BE2C (cell line): ENCODE data around the gene ICAM1.
"Not testable (repeated sequence)": the region's sequence is repeated elsewhere in the genome, so short reads cannot be mapped to it uniquely, and the experiment has no call there.

Experiments
- DNase-seq: peaks from one replicate; pipeline ENCODE4 v3.0.0-alpha.2; 2020
- H3K27me3 ChIP-seq: fragments of 250-450 bp; sonication (Bioruptor Pico); 2 replicates; pipeline ENCODE4 v1.5.1; 2020; ENCODE audit warnings: mild to moderate bottlenecking
- H3K36me3 ChIP-seq: fragments of 250-450 bp; sonication (Bioruptor Pico); 2 replicates; pipeline ENCODE4 v1.5.1; 2020; ENCODE audit warnings: mild to moderate bottlenecking
- H3K4me1 ChIP-seq: fragments of 250-450 bp; sonication (Bioruptor Pico); 2 replicates; pipeline ENCODE4 v1.5.1; 2020
- H3K4me3 ChIP-seq: 2 replicates; pipeline ENCODE4 v1.5.1; 2011; ENCODE audit warnings: low read depth, low read length
- H3K9me3 ChIP-seq: fragments of 250-450 bp; sonication (Bioruptor Pico); 2 replicates; pipeline ENCODE4 v1.5.1; 2020
- TF ChIP-seq, protein P1 (sequence below): IDR thresholded peaks from 2 replicates; pipeline ENCODE4 v1.5.1; 2012; ENCODE audit warnings: mild to moderate bottlenecking, low read depth, low read length

Gene ICAM1

DNA sequence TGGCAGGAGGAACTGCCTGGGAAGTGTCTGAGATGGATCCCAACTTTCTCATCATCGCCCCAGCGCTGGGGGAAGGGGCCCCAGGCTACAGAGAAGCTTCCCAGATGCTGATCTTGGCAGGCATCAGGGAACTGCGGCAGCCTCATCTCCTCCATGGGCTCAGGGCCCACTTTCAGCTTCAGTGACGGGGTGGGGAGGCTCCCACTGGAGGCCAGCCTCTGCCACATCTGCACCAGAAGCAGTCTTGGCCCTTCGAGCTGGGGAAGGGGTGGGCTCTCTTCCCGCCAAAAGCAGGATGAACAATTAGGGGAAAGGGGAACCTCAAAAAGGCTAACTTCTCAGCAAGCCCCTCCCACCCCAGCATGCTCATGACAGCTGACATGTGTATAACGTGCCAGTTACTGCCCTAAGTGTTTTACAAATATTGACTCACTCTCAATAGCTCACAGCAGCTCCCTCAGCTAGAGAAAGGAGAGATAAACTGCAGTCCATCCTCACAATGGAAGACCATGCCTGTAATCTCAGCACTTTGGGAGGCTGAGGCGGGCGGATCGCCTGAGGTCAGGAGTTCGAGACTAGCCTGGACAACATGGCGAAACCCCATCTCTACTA, 32.6 kb upstream of the ICAM1 start:
- Histone ChIP-seq H3K9me3 (no peaks in the 10 kb centered on the region), H3K36me3 (no peaks in the 10 kb centered on the region), H3K4me1 (peaks cover 10% of the 10 kb centered on the region; the same call in 1 of the 2 replicates), H3K27me3 (no peaks in the 10 kb centered on the region), H3K4me3 (no peak overlapping the region)
- TF ChIP-seq, protein P1, sequence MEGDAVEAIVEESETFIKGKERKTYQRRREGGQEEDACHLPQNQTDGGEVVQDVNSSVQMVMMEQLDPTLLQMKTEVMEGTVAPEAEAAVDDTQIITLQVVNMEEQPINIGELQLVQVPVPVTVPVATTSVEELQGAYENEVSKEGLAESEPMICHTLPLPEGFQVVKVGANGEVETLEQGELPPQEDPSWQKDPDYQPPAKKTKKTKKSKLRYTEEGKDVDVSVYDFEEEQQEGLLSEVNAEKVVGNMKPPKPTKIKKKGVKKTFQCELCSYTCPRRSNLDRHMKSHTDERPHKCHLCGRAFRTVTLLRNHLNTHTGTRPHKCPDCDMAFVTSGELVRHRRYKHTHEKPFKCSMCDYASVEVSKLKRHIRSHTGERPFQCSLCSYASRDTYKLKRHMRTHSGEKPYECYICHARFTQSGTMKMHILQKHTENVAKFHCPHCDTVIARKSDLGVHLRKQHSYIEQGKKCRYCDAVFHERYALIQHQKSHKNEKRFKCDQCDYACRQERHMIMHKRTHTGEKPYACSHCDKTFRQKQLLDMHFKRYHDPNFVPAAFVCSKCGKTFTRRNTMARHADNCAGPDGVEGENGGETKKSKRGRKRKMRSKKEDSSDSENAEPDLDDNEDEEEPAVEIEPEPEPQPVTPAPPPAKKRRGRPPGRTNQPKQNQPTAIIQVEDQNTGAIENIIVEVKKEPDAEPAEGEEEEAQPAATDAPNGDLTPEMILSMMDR, result no peak
- no peak for DNase-seq

DNA sequence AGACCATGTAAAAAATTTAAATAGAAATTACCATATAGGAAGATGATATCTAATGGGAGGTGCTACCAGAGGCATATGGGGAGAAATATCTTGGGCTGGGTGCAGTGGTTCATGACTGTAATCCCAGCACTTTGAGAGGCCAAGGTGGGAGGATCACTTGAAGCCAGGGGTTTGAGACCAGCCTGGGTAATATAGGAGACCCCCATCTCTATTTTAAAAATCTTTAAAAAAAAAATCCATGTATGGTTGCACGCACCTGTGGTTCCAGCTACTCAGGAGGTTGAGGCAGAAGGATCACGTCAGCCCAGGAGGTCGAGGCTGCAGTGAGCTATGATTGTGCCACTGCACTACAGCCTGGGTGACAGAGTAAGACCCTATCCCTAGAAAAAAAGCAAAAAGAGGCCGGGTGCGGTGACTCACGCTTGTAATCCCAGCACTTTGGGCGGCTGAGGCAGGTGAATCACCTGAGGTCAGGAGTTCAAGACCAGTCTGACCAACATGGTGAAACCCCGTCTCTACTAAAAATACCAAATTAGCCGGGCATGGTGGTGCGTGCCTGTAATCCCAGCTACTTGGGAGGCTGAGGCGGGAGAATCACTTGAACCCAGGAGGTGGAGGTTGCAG, 29.0 kb upstream of the ICAM1 start:
- not testable (repeated sequence) for H3K9me3 ChIP-seq, H3K4me1 ChIP-seq, H3K36me3 ChIP-seq, DNase-seq, H3K4me3 ChIP-seq, H3K27me3 ChIP-seq

DNA sequence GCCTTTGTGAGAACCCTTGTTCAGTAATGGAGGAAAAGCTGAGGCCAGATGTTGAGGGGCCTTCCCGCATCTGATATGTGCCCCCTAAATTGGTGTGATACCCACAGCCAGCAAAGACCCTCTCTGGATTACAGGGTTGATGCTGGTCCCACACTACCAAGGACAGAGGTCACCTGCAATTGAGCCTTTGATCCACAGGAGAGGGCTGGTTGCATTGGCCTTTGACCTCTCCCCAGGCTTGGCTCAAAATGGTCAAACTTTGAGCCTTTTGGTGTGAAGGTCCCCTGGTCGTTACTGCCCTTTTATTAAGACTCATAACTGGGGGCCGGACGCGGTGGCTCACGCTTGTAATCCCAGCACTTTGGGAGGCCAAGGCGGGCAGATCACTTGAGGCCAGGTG, 27.3 kb upstream of the ICAM1 start:
- DNase-seq, result no peak
- H3K4me3 ChIP-seq, result no peak overlapping the region
- H3K9me3 ChIP-seq, result no peaks in the 10 kb centered on the region
- H3K4me1 ChIP-seq, result no peaks in the 10 kb centered on the region
- H3K27me3 ChIP-seq, result no peaks in the 10 kb centered on the region
- TF ChIP-seq, protein P1, result no peak
- H3K36me3 ChIP-seq, result no peaks in the 10 kb centered on the region

DNA sequence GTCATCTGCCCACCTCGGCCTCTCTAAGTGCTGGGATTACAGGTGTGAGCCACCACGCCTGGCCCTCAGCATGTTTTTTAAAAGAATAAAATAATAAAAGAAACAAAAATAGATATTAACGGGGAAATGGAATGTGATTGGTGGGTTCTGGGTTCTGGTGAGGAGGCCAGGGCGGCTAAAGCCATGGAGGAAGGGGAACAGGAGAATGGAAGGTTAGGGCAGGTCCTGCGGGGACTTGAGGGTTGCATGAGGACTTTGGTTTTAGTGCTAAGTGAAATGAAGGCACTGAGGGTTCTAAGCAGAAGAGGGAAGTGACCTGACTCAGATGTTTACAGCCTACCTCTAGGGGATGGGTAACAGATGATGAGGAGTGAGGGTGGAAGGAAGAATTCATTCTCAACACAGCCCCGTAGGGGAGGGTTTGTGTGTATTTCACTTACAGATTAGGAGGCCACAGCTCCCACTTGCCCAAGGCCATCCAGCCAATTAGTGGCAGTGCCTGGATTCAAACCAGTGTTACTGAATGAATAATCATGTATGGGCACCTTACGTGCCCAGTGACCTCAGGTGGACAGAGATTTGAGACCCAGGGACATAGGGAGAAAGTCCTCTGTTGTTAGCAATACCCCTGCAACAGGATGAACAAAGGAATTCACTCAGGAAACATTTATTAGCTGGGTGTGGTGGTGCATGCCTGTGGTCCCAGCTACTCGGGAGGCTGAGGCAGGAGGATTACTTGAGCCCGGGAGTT, 25.6 kb upstream of the ICAM1 start:
- no peaks in the 10 kb centered on the region for H3K9me3 ChIP-seq
- DNase-seq, result no peak
- no peaks in the 10 kb centered on the region for H3K27me3 ChIP-seq
- no peaks in the 10 kb centered on the region for H3K36me3 ChIP-seq
- no peaks in the 10 kb centered on the region for H3K4me1 ChIP-seq
- TF ChIP-seq, protein P1, result no peak
- H3K4me3 ChIP-seq, result no peak overlapping the region

DNA sequence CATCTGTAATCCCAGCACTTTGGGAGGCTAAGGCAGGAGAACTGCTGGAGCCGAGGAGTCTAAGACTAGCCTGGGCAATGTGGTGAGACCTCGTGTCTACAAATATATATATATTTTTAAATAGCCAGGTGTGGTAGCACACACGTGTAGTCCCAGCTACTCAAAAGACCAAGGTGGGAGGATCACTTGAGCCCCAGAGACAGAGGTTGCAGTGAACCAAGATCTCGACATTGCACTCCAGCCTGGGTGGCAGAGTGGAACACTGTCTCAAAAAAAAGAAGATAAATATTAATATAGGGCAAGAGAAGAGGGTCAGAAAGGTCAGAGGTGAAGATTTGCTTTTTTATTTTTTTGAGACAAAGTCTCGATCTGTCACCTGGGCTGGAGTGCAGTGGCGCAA, 24.4 kb upstream of the ICAM1 start:
- Histone ChIP-seq H3K27me3 (no peaks in the 10 kb centered on the region), H3K4me3 (no peak overlapping the region), H3K36me3 (no peaks in the 10 kb centered on the region), H3K4me1 (no peaks in the 10 kb centered on the region), H3K9me3 (no peaks in the 10 kb centered on the region)
- no peak for DNase-seq
- TF ChIP-seq, protein P1, result no peak

DNA sequence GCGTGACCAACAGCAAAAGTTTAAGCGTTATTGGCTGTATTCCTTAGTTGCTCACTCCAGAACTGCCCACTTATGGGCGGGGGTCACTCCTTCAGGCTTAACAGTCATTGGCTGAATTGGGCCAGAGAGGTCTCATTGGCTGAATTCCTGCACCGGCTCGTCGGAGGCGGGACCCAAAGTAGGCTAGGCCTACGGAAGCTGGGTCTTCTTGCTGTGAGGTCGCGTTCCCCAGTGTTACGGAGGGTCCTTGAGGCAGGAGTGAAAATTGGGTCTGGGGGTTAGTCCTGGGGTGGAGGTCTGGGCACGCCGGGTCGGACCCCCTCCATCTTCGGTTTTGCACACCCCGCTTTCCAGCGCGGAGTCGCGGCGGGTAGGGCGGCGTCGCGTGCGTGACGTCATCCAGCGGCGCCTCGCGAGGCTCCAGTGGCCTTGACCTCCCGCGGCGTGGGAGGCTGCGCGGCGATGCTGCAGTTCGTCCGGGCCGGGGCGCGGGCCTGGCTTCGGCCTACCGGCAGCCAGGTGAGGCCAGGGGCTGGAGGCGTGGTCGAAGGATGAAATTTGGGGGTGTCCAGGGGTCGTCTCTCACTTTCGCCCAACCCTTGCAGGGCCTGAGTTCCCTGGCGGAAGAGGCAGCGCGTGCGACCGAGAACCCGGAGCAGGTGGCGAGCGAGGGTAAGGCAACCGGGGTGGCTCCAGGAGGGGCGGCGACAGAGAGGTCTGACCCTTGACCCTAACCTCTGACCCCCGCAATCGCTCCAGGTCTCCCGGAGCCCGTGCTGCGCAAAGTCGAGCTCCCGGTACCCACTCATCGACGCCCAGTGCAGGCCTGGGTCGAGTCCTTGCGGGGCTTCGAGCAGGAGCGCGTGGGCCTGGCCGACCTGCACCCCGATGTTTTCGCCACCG, 18.9 kb upstream of the ICAM1 start, which contains the start of gene MRPL4:
Gene MRPL4, plus strand, starts transcription at position 423 of the 903 bp plus-strand sequence. Its CDS starts 40 bp downstream, at position 463.
- peaks cover 23% of the 10 kb centered on the region for H3K36me3 ChIP-seq
- DNase-seq, result peak; percentile 97
- no peaks in the 10 kb centered on the region for H3K27me3 ChIP-seq
- H3K4me1 ChIP-seq, result no peaks in the 10 kb centered on the region
- no peaks in the 10 kb centered on the region for H3K9me3 ChIP-seq
- peak within 1 kb of the TSS; percentile 83 for H3K4me3 ChIP-seq
- TF ChIP-seq, protein P1, result no peak
